Choroid plexus epithelial cell (primary cell): Measurements from ENCODE around the gene RAB7A.
A peak's percentile ranks its signal among the peaks of the same experiment; 100 is the strongest.

Experiments used
- DNase-seq: peaks from one replicate; pipeline ENCODE4 v3.0.0-alpha.2; 2010; ENCODE audit warnings: low read depth
- H3K4me3 ChIP-seq: 2 replicates; pipeline ENCODE4 v1.5.1; 2011; ENCODE audit warnings: low read depth, mild to moderate bottlenecking, control low read depth, low read length, moderate library complexity
- TF ChIP-seq, protein P1 (sequence below): conservative IDR thresholded peaks from 2 replicates; pipeline ENCODE4 v1.5.1; 2011; ENCODE audit warnings: low read depth, mild to moderate bottlenecking, control low read depth, inconsistent platforms, low read length, moderate library complexity

The RAB7A gene

GRCh38 chr3:128788268-128788869 is 62.4 kb downstream of the RAB7A start:
- TF ChIP-seq, protein P1, sequence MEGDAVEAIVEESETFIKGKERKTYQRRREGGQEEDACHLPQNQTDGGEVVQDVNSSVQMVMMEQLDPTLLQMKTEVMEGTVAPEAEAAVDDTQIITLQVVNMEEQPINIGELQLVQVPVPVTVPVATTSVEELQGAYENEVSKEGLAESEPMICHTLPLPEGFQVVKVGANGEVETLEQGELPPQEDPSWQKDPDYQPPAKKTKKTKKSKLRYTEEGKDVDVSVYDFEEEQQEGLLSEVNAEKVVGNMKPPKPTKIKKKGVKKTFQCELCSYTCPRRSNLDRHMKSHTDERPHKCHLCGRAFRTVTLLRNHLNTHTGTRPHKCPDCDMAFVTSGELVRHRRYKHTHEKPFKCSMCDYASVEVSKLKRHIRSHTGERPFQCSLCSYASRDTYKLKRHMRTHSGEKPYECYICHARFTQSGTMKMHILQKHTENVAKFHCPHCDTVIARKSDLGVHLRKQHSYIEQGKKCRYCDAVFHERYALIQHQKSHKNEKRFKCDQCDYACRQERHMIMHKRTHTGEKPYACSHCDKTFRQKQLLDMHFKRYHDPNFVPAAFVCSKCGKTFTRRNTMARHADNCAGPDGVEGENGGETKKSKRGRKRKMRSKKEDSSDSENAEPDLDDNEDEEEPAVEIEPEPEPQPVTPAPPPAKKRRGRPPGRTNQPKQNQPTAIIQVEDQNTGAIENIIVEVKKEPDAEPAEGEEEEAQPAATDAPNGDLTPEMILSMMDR: no peak
- no peak overlapping the region for H3K4me3 ChIP-seq
- no peak for DNase-seq

DNA sequence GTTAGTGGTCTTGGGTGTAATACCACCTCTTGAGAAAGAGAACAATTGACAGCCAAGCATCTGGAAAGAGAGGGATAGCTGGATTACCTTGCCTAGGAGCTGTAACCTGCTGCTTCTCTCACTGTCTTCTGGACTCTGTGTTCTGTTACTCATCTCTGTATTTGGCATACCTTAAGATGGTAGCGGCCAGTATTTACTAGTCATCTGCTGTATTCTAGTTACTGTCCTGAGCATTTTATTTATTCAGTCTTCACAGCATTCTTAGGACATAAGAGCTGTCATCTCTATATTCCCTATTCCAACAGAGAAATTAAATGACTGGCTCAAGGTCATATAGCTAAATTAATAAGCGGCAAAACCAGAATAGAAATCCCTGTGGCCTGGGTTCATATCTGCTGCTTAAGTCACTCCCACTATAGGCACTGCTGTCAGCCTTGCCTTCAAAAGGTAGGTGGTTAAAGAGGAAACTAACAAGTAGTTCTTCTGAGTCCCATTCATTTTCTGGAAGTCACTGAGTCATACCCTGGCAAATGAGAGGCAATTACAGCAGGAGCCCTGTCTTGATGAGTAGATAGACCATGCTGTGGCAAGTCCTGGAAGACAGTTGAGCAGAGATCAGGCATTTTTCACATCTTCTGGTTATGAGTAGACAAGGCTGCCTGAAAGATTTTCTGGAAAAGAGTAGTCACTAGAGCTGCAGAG is 68.2 kb downstream of the RAB7A start:
- TF ChIP-seq, protein P1: no peak
- no peak overlapping the region for H3K4me3 ChIP-seq
- DNase-seq: peak; percentile 67

GRCh38 chr3:128794770-128795649 is 69.0 kb downstream of the RAB7A start:
- TF ChIP-seq, protein P1: peak; percentile 86
- H3K4me3 ChIP-seq: no peak overlapping the region
- peak; percentile 79 for DNase-seq

DNA sequence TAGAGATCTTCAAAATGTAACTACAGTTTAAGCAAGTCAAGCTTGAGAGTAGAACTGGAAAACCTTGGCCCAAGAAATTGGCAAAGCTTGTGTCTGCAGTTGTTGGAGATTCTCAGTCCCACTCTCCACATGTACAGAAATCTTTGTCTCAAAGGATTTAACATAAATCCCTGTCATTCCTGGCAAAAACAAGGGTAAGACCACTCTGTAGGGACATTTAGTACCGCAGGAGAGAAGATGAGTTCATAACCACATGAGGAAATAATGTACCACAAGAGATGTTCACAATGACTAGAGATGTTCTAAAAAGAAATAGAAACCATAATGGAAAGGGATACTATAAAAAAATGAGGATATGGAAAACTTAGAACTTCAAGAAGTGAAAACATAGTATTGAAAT is 73.7 kb downstream of the RAB7A start:
- H3K4me3 ChIP-seq: no peak overlapping the region
- DNase-seq: no peak
- TF ChIP-seq, protein P1: no peak

GRCh38 chr3:128800241-128801187 is 74.5 kb downstream of the RAB7A start:
- DNase-seq: peak; percentile 87
- H3K4me3 ChIP-seq: peak overlapping the region; percentile 20
- TF ChIP-seq, protein P1: no peak

DNA sequence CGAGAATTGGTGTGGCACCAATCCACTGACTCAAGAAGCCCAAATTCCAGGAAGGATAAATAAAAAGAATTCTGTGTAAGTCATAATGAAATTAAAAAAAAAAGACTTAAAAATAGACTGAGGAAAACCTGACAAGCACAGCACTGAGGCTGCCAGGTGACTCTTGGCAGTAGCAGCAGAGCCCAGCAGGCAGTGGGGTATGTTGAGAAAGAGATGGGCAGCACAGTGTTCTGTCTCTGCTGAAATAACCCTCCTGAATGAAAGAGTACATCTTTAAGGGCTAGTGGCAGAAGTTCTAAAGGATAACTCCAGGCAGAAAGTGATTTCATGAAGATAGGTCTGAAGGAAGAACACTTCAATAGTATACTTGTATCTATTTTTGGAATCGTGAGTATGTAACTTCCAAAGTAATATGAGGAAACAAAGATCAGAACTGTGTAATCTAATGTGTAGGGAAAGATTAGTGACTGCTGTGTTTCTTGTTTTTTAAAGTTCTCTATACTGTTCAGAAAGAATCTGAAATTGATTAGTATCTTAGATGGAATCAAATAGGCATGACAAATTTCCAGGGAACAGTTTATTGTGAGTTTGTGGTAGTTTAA is 75.9 kb downstream of the RAB7A start:
- DNase-seq: no peak
- TF ChIP-seq, protein P1: no peak
- no peak overlapping the region for H3K4me3 ChIP-seq
